Calu3 (cell line): ENCODE data around the gene ATP6V1D. TPM values are rescaled to one million over a fixed set of nuclear protein-coding genes. Genes with fewer than 3 reads are reported as not detected.

Experiments
- BruUV-seq: library from RNA; stranded (reverse); fragments of 400-500 nt; replicated peaks from 2 replicates; lab custom pipeline; 2021; lab: Mats Ljungman, UMichigan
- CTCF ChIA-PET: fragments of 300-600 bp; sonication (Branson Sonifier 250); formaldehyde crosslinking; loops from one replicate; lab custom pipeline; 2022; ENCODE audit warnings: antibody characterized with exemption; lab: Charles Lee
- DNase-seq: peaks from one replicate; pipeline ENCODE4 v3.0.0; 2022
- H3K27ac Mint-ChIP-seq: one replicate; pipeline ENCODE4 v1.8.0; 2022; ENCODE audit warnings: mixed read lengths; ENCODE audit not compliant: unreplicated experiment
- H3K27me3 Mint-ChIP-seq: one replicate; pipeline ENCODE4 v1.8.0; 2022; ENCODE audit warnings: mixed read lengths; ENCODE audit not compliant: unreplicated experiment
- H3K36me3 Mint-ChIP-seq: one replicate; pipeline ENCODE4 v1.8.0; 2022; ENCODE audit warnings: mild to moderate bottlenecking, moderate library complexity, mixed read lengths; ENCODE audit not compliant: insufficient read depth, unreplicated experiment
- H3K4me1 Mint-ChIP-seq: one replicate; pipeline ENCODE4 v1.8.0; 2022; ENCODE audit warnings: mild to moderate bottlenecking, low read depth, mixed read lengths; ENCODE audit not compliant: unreplicated experiment
- H3K4me3 Mint-ChIP-seq: one replicate; pipeline ENCODE4 v1.8.0; 2022; ENCODE audit warnings: mild to moderate bottlenecking, low read depth, moderate library complexity, mixed read lengths; ENCODE audit not compliant: unreplicated experiment
- H3K9me3 Mint-ChIP-seq: one replicate; pipeline ENCODE4 v1.8.0; 2022; ENCODE audit warnings: low read depth, mixed read lengths; ENCODE audit not compliant: unreplicated experiment
- CTCF ChIP-seq: fragments of 200-600 bp; IDR thresholded peaks from one replicate; pipeline ENCODE4 v1.8.0; 2022; ENCODE audit warnings: antibody characterized with exemption; ENCODE audit not compliant: unreplicated experiment
- intact Hi-C: fragments of 100-400 bp; cut with micrococcal nuclease; formaldehyde crosslinking; loops from one replicate; pipeline ENCODE4 v1.10.0; 2022; ENCODE audit not compliant: unreplicated experiment
- total RNA-seq: library from RNA; stranded (reverse); gene quantifications from 2 replicates; pipeline ENCODE4 v1.2.3, GENCODE V29; 2022

ATP6V1D gene
- total RNA-seq, 1 experiment from 2014 or later: 45.1 TPM

GRCh38 chr14:67311868-67312267 lies 47.7 kb downstream of the ATP6V1D start:
- intact Hi-C loops: no loop called here
- CTCF ChIA-PET: interaction anchor here (0.6 kb wide), 1 partner anchor 363 kb away, joined by 3 read pairs; no protein-coding TSS in a partner anchor
- no peaks in the 10 kb centered on the region for H3K27me3 Mint-ChIP-seq
- peaks cover 18% of the 10 kb centered on the region for H3K36me3 Mint-ChIP-seq
- H3K9me3 Mint-ChIP-seq: no peaks in the 10 kb centered on the region
- no peak overlapping the region for H3K4me3 Mint-ChIP-seq
- H3K27ac Mint-ChIP-seq: no peak overlapping the region
- no peaks in the 10 kb centered on the region for H3K4me1 Mint-ChIP-seq
- no TSS peak for BruUV-seq
- no peak for DNase-seq
- no peak for TF ChIP-seq CTCF

Other genes starting within 250 kb of the ATP6V1D start
- 0.20 and 0.78 TPM in 2 replicates for gene GARIN2, start 170.4 kb downstream of the ATP6V1D start, total RNA-seq
- gene PALS1, start 118.4 kb downstream of the ATP6V1D start, total RNA-seq: 35.0 and 40.4 TPM in 2 replicates
- gene EIF2S1, start 524 bp upstream of the ATP6V1D start, total RNA-seq: 148 and 161 TPM in 2 replicates
- 34.8 and 39.5 TPM in 2 replicates for gene PLEK2, start 52.4 kb upstream of the ATP6V1D start, total RNA-seq
- 0.76 and 2.5 TPM in 2 replicates for gene TMEM229B, start 128.9 kb upstream of the ATP6V1D start, total RNA-seq
- 11.8 and 13.6 TPM in 2 replicates for gene PLEKHH1, start 173.5 kb upstream of the ATP6V1D start, total RNA-seq
- 19.0 and 19.7 TPM in 2 replicates for gene PIGH, start 240.5 kb upstream of the ATP6V1D start, total RNA-seq